ENCODE measurements around the gene AFP.

AFP gene

DNA sequence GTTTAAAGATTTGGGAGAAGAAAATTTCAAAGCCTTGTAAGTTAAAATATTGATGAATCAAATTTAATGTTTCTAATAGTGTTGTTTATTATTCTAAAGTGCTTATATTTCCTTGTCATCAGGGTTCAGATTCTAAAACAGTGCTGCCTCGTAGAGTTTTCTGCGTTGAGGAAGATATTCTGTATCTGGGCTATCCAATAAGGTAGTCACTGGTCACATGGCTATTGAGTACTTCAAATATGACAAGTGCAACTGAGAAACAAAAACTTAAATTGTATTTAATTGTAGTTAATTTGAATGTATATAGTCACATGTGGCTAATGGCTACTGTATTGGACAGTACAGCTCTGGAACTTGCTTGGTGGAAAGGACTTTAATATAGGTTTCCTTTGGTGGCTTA is 30.9 kb upstream of the AFP start:
- Histone ChIP-seq H3K4me3 (ENCODE audit: low read depth in 1 of 2, low read length in 2 of 2) (no peak overlapping the region), H3K4me1 (ENCODE audit: control insufficient read depth in 1 of 2, insufficient read depth in 2 of 2, low read length in 2 of 2) (no peaks in the 10 kb centered on the region), H3K27ac (ENCODE audit: low read length) (no peak overlapping the region), H3K27me3 (ENCODE audit: low read depth, low read length) (no peaks in the 10 kb centered on the region), H3K9me3 (ENCODE audit: control insufficient read depth in 1 of 2, low read length in 2 of 2) (no peaks in the 10 kb centered on the region), H3K36me3 (ENCODE audit: control insufficient read depth in 1 of 2, insufficient read depth in 2 of 2, low read length in 2 of 2) (no peaks in the 10 kb centered on the region)

DNA sequence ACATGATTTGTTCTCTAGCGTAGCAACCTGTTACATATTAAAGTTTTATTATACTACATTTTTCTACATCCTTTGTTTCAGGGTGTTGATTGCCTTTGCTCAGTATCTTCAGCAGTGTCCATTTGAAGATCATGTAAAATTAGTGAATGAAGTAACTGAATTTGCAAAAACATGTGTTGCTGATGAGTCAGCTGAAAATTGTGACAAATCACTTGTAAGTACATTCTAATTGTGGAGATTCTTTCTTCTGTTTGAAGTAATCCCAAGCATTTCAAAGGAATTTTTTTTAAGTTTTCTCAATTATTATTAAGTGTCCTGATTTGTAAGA is 29.5 kb upstream of the AFP start:
- H3K9me3 ChIP-seq (ENCODE audit: control insufficient read depth in 1 of 2, low read length in 2 of 2), result no peaks in the 10 kb centered on the region
- no peaks in the 10 kb centered on the region for H3K36me3 ChIP-seq (ENCODE audit: control insufficient read depth in 1 of 2, insufficient read depth in 2 of 2, low read length in 2 of 2)
- H3K27me3 ChIP-seq (ENCODE audit: low read depth, low read length), result no peaks in the 10 kb centered on the region
- no peaks in the 10 kb centered on the region for H3K4me1 ChIP-seq (ENCODE audit: control insufficient read depth in 1 of 2, insufficient read depth in 2 of 2, low read length in 2 of 2)
- no peak overlapping the region for H3K27ac ChIP-seq (ENCODE audit: low read length)
- no peak overlapping the region for H3K4me3 ChIP-seq (ENCODE audit: low read depth in 1 of 2, low read length in 2 of 2)

DNA sequence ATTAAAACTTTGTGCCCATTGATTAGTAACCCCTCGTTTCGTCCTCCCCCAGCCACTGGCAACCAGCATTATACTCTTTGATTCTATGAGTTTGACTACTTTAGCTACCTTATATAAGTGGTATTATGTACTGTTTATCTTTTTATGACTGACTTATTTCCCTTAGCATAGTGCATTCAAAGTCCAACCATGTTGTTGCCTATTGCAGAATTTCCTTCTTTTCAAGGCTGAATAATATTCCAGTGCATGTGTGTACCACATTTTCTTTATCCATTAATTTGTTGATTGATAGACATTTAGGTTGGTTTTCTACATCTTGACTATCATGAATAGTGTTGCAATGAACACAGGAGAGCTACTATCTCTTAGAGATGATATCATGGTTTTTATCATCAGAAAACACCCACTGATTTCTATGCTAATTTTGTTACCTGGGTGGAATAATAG is 28.8 kb upstream of the AFP start:
- no peaks in the 10 kb centered on the region for H3K4me1 ChIP-seq (ENCODE audit: control insufficient read depth in 1 of 2, insufficient read depth in 2 of 2, low read length in 2 of 2)
- no peak overlapping the region for H3K27ac ChIP-seq (ENCODE audit: low read length)
- no peak overlapping the region for H3K4me3 ChIP-seq (ENCODE audit: low read depth in 1 of 2, low read length in 2 of 2)
- no peaks in the 10 kb centered on the region for H3K9me3 ChIP-seq (ENCODE audit: control insufficient read depth in 1 of 2, low read length in 2 of 2)
- H3K27me3 ChIP-seq (ENCODE audit: low read depth, low read length), result no peaks in the 10 kb centered on the region
- H3K36me3 ChIP-seq (ENCODE audit: control insufficient read depth in 1 of 2, insufficient read depth in 2 of 2, low read length in 2 of 2), result no peaks in the 10 kb centered on the region

DNA sequence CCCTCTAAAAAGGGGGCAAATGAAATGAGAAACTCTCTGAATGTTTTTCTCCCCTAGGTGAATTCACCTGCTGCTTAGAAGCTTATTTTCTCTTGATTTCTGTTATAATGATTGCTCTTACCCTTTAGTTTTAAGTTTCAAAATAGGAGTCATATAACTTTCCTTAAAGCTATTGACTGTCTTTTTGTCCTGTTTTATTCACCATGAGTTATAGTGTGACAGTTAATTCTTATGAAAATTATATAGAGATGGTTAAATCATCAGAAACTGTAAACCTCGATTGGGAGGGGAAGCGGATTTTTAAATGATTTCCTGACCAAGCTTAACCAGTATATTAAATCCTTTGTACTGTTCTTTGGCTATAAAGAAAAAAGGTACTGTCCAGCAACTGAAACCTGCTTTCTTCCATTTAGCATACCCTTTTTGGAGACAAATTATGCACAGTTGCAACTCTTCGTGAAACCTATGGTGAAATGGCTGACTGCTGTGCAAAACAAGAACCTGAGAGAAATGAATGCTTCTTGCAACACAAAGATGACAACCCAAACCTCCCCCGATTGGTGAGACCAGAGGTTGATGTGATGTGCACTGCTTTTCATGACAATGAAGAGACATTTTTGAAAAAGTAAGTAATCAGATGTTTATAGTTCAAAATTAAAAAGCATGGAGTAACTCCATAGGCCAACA is 27.7 kb upstream of the AFP start:
- Histone ChIP-seq H3K27ac (ENCODE audit: low read length) (no peak overlapping the region), H3K4me3 (ENCODE audit: low read depth in 1 of 2, low read length in 2 of 2) (no peak overlapping the region), H3K36me3 (ENCODE audit: control insufficient read depth in 1 of 2, insufficient read depth in 2 of 2, low read length in 2 of 2) (no peaks in the 10 kb centered on the region), H3K27me3 (ENCODE audit: low read depth, low read length) (no peaks in the 10 kb centered on the region), H3K9me3 (ENCODE audit: control insufficient read depth in 1 of 2, low read length in 2 of 2) (no peaks in the 10 kb centered on the region), H3K4me1 (ENCODE audit: control insufficient read depth in 1 of 2, insufficient read depth in 2 of 2, low read length in 2 of 2) (no peaks in the 10 kb centered on the region)

DNA sequence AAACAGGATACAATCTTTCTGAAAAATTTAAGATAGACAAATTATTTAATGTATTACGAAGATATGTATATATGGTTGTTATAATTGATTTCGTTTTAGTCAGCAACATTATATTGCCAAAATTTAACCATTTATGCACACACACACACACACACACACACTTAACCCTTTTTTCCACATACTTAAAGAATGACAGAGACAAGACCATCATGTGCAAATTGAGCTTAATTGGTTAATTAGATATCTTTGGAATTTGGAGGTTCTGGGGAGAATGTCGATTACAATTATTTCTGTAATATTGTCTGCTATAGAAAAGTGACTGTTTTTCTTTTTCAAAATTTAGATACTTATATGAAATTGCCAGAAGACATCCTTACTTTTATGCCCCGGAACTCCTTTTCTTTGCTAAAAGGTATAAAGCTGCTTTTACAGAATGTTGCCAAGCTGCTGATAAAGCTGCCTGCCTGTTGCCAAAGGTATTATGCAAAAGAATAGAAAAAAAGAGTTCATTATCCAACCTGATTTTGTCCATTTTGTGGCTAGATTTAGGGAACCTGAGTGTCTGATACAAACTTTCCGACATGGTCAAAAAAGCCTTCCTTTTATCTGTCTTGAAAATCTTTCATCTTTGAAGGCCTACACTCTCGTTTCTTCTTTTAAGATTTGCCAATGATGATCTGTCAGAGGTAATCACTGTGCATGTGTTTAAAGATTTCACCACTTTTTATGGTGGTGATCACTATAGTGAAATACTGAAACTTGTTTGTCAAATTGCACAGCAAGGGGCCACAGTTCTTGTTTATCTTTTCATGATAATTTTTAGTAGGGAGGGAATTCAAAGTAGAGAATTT is 26.8 kb upstream of the AFP start:
- H3K27me3 ChIP-seq (ENCODE audit: low read depth, low read length), result no peaks in the 10 kb centered on the region
- no peaks in the 10 kb centered on the region for H3K9me3 ChIP-seq (ENCODE audit: control insufficient read depth in 1 of 2, low read length in 2 of 2)
- no peaks in the 10 kb centered on the region for H3K36me3 ChIP-seq (ENCODE audit: control insufficient read depth in 1 of 2, insufficient read depth in 2 of 2, low read length in 2 of 2)
- H3K4me3 ChIP-seq (ENCODE audit: low read depth in 1 of 2, low read length in 2 of 2), result no peak overlapping the region
- H3K27ac ChIP-seq (ENCODE audit: low read length), result no peak overlapping the region
- H3K4me1 ChIP-seq (ENCODE audit: control insufficient read depth in 1 of 2, insufficient read depth in 2 of 2, low read length in 2 of 2), result no peaks in the 10 kb centered on the region

DNA sequence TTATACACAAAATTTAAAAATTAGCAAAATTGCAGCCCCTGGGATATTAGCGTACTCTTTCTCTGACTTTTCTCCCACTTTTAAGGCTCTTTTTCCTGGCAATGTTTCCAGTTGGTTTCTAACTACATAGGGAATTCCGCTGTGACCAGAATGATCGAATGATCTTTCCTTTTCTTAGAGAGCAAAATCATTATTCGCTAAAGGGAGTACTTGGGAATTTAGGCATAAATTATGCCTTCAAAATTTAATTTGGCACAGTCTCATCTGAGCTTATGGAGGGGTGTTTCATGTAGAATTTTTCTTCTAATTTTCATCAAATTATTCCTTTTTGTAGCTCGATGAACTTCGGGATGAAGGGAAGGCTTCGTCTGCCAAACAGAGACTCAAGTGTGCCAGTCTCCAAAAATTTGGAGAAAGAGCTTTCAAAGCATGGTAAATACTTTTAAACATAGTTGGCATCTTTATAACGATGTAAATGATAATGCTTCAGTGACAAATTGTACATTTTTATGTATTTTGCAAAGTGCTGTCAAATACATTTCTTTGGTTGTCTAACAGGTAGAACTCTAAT is 26.0 kb upstream of the AFP start:
- no peaks in the 10 kb centered on the region for H3K9me3 ChIP-seq (ENCODE audit: control insufficient read depth in 1 of 2, low read length in 2 of 2)
- no peaks in the 10 kb centered on the region for H3K4me1 ChIP-seq (ENCODE audit: control insufficient read depth in 1 of 2, insufficient read depth in 2 of 2, low read length in 2 of 2)
- no peak overlapping the region for H3K27ac ChIP-seq (ENCODE audit: low read length)
- H3K36me3 ChIP-seq (ENCODE audit: control insufficient read depth in 1 of 2, insufficient read depth in 2 of 2, low read length in 2 of 2), result no peaks in the 10 kb centered on the region
- no peaks in the 10 kb centered on the region for H3K27me3 ChIP-seq (ENCODE audit: low read depth, low read length)
- H3K4me3 ChIP-seq (ENCODE audit: low read depth in 1 of 2, low read length in 2 of 2), result no peak overlapping the region

DNA sequence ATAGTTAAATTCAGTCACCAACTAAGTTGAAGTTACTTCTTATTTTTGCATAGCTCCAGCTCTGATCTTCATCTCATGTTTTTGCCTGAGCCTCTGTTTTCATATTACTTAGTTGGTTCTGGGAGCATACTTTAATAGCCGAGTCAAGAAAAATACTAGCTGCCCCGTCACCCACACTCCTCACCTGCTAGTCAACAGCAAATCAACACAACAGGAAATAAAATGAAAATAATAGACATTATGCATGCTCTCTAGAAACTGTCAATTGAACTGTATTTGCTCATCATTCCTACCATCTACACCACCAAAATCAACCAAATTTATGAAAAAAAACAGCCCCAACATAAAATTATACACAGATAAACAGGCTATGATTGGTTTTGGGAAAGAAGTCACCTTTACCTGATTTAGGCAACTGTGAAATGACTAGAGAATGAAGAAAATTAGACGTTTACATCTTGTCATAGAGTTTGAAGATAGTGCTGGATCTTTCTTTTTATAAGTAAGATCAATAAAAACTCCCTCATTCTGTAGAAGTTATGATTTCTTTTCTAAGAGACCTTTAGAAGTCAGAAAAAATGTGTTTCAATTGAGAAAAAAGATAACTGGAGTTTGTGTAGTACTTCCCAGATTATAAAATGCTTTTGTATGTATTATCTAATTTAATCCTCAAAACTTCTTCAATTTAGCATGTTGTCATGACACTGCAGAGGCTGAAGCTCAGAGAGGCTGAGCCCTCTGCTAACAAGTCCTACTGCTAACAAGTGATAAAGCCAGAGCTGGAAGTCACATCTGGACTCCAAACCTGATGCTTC is 24.9 kb upstream of the AFP start:
- no peaks in the 10 kb centered on the region for H3K9me3 ChIP-seq (ENCODE audit: control insufficient read depth in 1 of 2, low read length in 2 of 2)
- no peak overlapping the region for H3K27ac ChIP-seq (ENCODE audit: low read length)
- no peak overlapping the region for H3K4me3 ChIP-seq (ENCODE audit: low read depth in 1 of 2, low read length in 2 of 2)
- H3K4me1 ChIP-seq (ENCODE audit: control insufficient read depth in 1 of 2, insufficient read depth in 2 of 2, low read length in 2 of 2), result no peaks in the 10 kb centered on the region
- H3K36me3 ChIP-seq (ENCODE audit: control insufficient read depth in 1 of 2, insufficient read depth in 2 of 2, low read length in 2 of 2), result no peaks in the 10 kb centered on the region
- H3K27me3 ChIP-seq (ENCODE audit: low read depth, low read length), result no peaks in the 10 kb centered on the region

DNA sequence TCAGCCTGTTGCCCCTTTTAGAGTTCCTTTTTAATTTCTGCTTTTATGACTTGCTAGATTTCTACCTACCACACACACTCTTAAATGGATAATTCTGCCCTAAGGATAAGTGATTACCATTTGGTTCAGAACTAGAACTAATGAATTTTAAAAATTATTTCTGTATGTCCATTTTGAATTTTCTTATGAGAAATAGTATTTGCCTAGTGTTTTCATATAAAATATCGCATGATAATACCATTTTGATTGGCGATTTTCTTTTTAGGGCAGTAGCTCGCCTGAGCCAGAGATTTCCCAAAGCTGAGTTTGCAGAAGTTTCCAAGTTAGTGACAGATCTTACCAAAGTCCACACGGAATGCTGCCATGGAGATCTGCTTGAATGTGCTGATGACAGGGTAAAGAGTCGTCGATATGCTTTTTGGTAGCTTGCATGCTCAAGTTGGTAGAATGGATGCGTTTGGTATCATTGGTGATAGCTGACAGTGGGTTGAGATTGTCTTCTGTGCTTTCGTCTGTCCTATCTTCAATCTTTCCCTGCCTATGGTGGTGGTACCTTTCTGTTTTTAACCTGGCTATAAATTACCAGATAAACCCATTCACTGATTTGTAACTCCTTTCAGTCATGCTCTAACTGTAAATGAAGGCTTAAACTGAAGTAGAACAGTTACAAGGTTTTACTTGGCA is 24.1 kb upstream of the AFP start:
- Histone ChIP-seq H3K27ac (ENCODE audit: low read length) (no peak overlapping the region), H3K9me3 (ENCODE audit: control insufficient read depth in 1 of 2, low read length in 2 of 2) (no peaks in the 10 kb centered on the region), H3K4me1 (ENCODE audit: control insufficient read depth in 1 of 2, insufficient read depth in 2 of 2, low read length in 2 of 2) (no peaks in the 10 kb centered on the region), H3K4me3 (ENCODE audit: low read depth in 1 of 2, low read length in 2 of 2) (no peak overlapping the region), H3K27me3 (ENCODE audit: low read depth, low read length) (no peaks in the 10 kb centered on the region), H3K36me3 (ENCODE audit: control insufficient read depth in 1 of 2, insufficient read depth in 2 of 2, low read length in 2 of 2) (no peaks in the 10 kb centered on the region)

DNA sequence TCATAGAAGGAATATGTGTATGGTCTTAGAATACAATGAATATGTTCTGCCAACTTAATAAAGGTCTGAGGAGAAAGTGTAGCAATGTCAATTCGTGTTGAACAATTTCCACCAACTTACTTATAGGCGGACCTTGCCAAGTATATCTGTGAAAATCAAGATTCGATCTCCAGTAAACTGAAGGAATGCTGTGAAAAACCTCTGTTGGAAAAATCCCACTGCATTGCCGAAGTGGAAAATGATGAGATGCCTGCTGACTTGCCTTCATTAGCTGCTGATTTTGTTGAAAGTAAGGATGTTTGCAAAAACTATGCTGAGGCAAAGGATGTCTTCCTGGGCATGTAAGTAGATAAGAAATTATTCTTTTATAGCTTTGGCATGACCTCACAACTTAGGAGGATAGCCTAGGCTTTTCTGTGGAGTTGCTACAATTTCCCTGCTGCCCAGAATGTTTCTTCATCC is 22.7 kb upstream of the AFP start:
- Histone ChIP-seq H3K27ac (ENCODE audit: low read length) (no peak overlapping the region), H3K4me3 (ENCODE audit: low read depth in 1 of 2, low read length in 2 of 2) (no peak overlapping the region), H3K27me3 (ENCODE audit: low read depth, low read length) (no peaks in the 10 kb centered on the region), H3K4me1 (ENCODE audit: control insufficient read depth in 1 of 2, insufficient read depth in 2 of 2, low read length in 2 of 2) (no peaks in the 10 kb centered on the region), H3K36me3 (ENCODE audit: control insufficient read depth in 1 of 2, insufficient read depth in 2 of 2, low read length in 2 of 2) (no peaks in the 10 kb centered on the region), H3K9me3 (ENCODE audit: control insufficient read depth in 1 of 2, low read length in 2 of 2) (no peaks in the 10 kb centered on the region)

DNA sequence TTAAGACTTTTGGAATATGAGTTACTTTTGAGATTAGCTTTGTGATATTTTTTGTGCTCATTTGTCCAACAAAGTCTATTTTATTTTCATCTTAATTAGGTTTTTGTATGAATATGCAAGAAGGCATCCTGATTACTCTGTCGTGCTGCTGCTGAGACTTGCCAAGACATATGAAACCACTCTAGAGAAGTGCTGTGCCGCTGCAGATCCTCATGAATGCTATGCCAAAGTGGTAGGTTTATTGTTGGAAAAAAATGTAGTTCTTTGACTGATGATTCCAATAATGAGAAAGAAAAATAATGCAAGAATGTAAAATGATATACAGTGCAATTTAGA is 21.1 kb upstream of the AFP start:
- Histone ChIP-seq H3K27ac (ENCODE audit: low read length) (no peak overlapping the region), H3K9me3 (ENCODE audit: control insufficient read depth in 1 of 2, low read length in 2 of 2) (no peaks in the 10 kb centered on the region), H3K36me3 (ENCODE audit: control insufficient read depth in 1 of 2, insufficient read depth in 2 of 2, low read length in 2 of 2) (no peaks in the 10 kb centered on the region), H3K4me1 (ENCODE audit: control insufficient read depth in 1 of 2, insufficient read depth in 2 of 2, low read length in 2 of 2) (no peaks in the 10 kb centered on the region), H3K27me3 (ENCODE audit: low read depth, low read length) (no peaks in the 10 kb centered on the region), H3K4me3 (ENCODE audit: low read depth in 1 of 2, low read length in 2 of 2) (no peak overlapping the region)

DNA sequence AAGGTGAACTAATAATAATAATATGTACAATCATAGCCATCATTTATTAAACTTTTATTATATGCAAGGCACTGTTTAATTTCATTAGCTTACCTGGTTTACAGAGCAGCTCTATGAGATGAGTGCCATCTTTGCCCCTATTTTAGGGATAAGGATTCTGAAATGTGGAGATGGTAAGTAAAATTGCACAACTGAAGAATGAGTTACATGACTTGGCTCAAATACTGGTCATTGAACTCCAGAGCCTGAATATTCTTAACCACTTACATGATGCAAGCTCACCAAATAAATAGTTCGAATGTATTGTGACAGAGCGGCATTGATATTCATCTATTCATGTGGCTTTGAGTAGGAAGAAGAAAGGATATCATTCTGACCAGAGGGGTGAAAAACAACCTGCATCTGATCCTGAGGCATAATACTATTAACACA is 20.2 kb upstream of the AFP start:
- no peaks in the 10 kb centered on the region for H3K4me1 ChIP-seq (ENCODE audit: control insufficient read depth in 1 of 2, insufficient read depth in 2 of 2, low read length in 2 of 2)
- H3K27me3 ChIP-seq (ENCODE audit: low read depth, low read length), result no peaks in the 10 kb centered on the region
- H3K36me3 ChIP-seq (ENCODE audit: control insufficient read depth in 1 of 2, insufficient read depth in 2 of 2, low read length in 2 of 2), result no peaks in the 10 kb centered on the region
- no peak overlapping the region for H3K27ac ChIP-seq (ENCODE audit: low read length)
- H3K4me3 ChIP-seq (ENCODE audit: low read depth in 1 of 2, low read length in 2 of 2), result no peak overlapping the region
- H3K9me3 ChIP-seq (ENCODE audit: control insufficient read depth in 1 of 2, low read length in 2 of 2), result no peaks in the 10 kb centered on the region
